HG03097 (cell line): Measurements from ENCODE around the gene DOCK4.
"Not testable (repeated sequence)": the region's sequence is repeated elsewhere in the genome, so short reads cannot be mapped to it uniquely, and the experiment has no call there.

Source experiments
- ATAC-seq: cut with Tn5 transposase; IDR thresholded peaks from one replicate; pipeline ENCODE4 v1.9.1; 2021; ENCODE audit not compliant: unreplicated experiment, low FRiP score

DOCK4 gene, protein sequence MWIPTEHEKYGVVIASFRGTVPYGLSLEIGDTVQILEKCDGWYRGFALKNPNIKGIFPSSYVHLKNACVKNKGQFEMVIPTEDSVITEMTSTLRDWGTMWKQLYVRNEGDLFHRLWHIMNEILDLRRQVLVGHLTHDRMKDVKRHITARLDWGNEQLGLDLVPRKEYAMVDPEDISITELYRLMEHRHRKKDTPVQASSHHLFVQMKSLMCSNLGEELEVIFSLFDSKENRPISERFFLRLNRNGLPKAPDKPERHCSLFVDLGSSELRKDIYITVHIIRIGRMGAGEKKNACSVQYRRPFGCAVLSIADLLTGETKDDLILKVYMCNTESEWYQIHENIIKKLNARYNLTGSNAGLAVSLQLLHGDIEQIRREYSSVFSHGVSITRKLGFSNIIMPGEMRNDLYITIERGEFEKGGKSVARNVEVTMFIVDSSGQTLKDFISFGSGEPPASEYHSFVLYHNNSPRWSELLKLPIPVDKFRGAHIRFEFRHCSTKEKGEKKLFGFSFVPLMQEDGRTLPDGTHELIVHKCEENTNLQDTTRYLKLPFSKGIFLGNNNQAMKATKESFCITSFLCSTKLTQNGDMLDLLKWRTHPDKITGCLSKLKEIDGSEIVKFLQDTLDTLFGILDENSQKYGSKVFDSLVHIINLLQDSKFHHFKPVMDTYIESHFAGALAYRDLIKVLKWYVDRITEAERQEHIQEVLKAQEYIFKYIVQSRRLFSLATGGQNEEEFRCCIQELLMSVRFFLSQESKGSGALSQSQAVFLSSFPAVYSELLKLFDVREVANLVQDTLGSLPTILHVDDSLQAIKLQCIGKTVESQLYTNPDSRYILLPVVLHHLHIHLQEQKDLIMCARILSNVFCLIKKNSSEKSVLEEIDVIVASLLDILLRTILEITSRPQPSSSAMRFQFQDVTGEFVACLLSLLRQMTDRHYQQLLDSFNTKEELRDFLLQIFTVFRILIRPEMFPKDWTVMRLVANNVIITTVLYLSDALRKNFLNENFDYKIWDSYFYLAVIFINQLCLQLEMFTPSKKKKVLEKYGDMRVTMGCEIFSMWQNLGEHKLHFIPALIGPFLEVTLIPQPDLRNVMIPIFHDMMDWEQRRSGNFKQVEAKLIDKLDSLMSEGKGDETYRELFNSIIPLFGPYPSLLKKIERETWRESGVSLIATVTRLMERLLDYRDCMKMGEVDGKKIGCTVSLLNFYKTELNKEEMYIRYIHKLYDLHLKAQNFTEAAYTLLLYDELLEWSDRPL (N-terminal part only)

DNA sequence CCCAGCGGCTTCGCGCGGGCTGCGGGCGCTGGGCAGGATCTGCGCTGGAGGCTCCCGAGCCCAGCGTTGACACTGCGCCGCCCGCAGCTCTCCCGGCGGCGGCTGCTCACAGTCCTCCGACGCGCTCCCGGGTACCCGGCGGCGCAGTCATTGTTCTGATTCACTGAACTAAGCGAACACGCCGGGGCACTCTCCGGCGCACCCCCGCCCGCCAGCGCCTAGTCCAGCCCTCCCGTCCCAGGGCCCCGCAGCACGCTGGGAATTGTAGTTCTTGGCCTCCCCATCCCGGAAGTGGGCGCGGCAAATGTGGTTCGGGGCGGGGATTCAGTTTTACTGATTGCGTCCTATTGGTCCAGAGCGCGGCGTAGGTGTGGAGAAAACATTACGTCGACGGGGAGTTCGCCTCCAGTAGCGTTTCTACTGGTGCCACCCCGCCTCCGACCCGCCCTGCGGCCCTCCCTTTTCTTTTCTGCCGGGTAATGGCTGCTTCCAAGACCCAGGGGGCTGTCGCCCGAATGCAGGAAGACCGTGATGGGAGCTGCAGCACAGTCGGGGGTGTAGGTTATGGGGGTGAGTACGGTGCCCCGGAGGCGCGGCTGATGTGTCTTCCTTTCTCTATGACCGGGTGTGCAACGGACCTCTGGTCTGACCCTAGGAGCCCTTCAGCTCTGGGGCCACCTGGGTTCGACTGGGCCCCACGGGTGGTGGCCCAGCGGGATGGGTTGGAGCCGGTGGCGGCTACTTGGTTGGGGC, at the start of gene DOCK4, which contains the start of gene ZNF277:
TSS of gene DOCK4 (minus strand) at position 162 of the 753 bp plus-strand sequence. CDS start 261 bp downstream, outside the sequence.
TSS of gene ZNF277 (plus strand) at position 458 of the 753 bp plus-strand sequence. CDS start at position 480, 22 bp downstream.
- ATAC-seq: peak; percentile 93

DNA sequence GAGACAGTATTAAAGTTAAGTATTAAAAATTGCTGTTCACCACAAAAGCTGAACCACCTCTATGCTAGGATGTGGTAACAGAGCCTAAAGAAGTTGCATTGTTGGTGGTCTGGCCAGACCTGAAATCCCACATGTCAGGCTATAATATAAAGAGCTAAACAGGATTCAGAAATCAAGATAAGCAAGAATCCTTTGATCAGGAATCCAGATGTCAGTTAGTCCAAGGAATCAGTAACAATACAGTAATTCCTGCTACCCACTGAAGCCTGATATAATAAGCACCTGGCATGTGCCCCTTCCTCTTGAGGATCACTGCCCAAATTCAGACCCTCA, 49.2 kb upstream of the DOCK4 start:
- no peak for ATAC-seq

DNA sequence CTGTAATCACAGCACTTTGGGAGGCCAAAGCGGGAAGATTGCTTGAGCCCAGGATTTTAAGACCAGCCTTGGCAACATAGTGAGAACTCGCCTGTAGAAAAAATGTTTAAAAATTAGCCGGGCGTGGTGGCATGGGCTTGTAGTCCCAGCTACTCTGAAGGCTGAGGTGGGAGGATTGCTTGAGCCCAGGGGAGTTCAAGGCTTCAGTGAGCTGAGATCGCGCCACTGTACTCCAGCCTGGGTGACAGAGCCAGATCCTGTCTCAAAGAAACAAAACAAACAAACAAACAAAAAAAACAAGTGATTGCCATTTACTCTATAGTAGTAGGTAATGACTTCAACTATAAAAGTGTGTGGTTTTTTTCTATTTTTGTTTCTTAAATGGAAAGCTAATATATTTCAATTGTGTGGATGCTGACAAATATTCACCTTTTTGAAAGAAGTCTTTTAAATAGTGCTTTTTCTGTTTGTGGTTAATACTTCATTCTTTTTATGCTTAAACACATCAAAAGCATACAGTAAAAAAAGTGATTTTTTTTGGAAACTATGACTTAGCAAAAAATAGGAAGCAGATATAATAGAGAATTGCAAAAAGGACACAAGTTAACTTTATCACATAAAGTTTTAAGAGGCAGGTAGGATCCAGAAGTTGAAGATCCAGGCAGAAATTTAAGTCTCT, 48.6 kb upstream of the DOCK4 start:
- ATAC-seq: no peak

DNA sequence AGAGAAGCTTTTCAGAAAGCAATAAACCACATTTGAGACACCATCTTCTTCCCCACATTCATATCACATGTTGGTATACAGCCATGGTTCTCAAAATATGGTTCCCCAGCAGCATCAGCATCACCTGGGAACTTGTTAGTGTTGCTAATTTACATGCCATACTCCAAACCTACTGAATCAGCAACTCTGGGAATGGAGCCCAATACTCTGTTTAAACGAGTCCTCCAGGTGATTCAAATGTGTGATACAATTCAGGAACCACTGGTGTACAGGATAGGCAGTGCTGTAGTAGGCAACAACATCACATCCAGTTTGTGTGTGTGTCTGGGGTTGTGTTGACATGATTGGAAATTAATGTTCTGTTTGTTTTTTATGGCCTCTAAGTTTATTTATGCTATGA, 48.0 kb upstream of the DOCK4 start:
- ATAC-seq: no peak

DNA sequence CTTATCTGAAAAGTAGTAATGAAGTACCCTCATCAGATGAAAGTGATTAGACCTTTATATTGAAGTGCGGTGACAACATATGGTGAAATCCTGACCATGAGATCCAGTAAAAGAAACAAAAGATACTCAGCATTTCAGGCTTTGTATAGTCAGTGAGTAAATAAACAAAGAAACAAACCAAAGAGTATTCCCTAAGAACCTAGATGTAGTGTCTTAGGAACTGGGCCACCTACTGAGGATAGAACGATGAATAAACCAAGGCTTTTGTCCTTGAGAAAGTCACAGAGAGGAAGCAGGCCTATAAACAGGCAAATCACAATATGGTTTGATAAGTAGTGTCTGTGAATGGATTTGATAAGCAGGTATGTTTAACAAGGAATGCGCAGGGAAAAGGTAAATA, 46.5 kb upstream of the DOCK4 start:
- no peak for ATAC-seq

DNA sequence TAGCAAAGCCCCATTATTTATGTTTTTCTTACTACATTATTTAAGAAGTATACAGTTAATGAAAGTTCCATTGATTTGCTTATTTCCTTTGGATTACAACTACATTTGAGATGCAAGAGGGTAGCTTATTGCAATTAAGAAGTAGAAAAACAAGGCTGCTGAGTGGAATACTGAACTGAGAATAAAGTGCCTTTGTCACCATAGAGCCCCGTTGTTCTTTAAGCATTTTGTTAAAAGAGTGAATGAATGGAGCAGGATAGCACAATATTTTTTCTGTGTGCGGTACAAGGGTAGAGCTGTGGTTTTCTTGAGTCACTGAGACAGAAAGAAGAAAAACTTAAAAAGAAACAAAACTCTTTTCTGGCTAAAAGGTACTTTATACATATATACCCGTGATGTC, 45.9 kb upstream of the DOCK4 start:
- ATAC-seq: no peak

DNA sequence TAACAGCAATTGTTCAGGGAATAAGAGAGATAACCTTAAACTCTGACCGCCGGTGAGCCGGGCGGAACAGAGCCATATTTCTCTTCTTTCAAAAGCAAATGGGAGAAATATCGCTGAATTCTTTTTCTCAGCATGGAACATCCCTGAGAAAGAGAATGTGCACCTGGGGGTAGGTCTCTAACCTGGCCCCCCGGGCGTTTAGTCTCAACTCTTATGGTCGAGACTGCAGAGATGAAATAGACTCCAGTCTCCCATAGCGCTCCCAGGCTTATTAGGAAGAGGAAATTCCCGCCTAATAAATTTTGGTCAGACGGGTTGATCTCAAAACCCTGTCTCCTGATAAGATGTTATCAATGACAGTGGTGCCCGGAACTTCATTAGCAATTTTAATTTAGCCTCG, 43.8 kb upstream of the DOCK4 start:
- ATAC-seq: not testable (repeated sequence)

DNA sequence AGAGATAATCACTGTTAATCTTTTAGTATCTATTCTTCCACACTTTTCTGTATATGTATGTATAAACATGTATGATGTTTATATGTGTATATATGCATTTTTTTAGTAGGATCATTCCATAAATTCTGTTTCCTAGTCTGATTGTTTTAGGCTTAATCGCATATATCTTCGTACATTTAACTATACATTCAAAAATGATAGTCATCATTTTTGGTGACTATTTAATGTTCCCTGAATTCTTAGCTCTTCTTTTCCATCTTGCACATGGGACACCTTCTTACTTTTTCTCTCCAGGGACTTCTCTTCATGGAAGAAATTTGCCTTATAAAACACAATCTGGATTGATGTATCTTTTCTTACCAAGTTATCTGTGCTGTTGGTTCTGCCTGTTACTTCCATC, 42.4 kb upstream of the DOCK4 start:
- ATAC-seq: no peak

DNA sequence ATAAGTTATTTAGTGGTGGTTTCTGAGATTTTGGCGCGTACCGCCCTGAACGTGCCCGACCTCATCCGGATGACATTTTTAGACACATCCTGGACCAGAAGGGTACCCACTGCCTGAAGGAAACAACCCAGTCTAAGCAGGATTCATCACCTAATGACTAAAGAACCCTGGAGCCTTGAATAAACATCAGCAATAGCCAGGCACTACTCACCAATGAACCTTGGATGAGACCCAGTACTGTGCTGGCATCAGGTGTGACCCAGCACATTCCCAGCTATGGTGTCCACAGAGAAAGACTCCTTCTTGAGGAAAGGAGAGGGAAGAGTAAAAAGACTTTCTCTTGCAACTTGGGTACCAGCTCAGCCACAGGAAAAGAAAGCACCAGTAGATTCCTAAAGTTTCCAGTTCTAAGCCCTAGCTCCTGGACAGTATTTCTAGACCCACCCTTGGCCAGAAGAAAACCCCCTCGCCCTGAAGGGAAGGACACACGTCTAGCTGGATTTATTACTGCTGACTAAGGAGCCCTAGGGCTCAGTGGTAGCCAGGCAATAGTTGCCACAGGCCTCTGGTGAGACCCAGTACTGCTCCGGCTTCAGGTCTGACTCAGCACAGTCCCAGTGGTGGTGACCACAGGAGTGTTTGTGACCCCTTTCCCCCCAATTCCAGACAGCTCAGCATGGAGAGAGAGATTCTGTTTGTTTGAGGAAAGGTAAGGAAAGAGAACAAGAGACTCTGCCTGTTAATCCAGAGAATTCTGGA, 32.8 kb upstream of the DOCK4 start:
- ATAC-seq: no peak

DNA sequence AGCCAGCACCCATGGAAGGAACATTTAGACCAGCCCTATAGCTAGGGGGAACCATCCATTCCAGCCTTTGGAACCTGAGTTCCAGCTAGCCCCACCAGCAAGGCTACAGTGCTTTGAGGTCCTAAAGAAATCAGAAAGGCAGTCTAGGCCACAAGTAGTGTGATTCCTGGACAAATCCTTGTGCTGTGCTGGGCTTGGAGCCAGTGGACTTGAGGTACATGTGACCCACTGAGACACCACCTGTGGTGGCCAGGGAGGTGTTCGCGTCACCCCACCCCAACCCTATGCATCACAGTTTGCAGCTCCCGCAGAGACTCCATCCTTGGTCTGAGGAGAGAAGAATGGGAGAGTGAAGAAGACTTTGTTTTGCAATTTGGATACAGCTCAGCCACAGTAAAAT, 32.1 kb upstream of the DOCK4 start:
- no peak for ATAC-seq

DNA sequence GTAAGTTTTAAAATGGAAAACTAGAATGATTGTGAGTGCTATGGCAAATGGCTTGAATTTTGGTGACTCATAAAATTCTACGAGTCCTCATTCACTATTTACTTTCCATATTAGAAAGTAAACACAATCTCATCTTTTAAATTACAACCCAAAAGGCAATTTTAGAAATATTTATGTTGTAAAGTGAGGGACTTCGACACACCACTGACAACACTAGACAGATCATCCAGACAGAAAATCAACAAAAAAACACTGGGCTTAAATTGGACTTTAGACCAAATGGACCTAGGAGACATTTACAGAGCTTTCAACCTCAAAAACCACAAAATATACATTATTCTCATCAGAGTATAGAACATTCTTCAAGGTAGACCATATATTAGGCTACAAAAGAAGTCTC, 30.4 kb upstream of the DOCK4 start:
- no peak for ATAC-seq

DNA sequence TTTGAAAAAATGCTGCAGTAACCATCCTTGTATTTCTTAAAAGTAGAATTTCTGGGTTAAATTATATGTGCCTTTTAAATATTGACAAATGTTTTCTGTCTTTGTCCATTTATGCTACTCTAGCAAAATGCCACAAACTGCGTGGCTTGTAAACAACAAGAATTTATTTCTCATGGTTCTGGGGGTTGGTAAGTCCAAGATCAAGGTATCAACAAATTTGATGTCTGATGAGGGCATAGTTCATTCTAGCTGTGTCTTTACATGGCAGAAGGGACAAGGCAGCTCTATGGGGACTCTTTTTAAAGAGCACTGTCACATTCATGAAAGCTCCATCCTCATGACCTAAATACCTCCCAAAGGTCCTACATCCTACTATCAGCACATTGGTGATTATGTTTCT, 27.9 kb upstream of the DOCK4 start:
- no peak for ATAC-seq

DNA sequence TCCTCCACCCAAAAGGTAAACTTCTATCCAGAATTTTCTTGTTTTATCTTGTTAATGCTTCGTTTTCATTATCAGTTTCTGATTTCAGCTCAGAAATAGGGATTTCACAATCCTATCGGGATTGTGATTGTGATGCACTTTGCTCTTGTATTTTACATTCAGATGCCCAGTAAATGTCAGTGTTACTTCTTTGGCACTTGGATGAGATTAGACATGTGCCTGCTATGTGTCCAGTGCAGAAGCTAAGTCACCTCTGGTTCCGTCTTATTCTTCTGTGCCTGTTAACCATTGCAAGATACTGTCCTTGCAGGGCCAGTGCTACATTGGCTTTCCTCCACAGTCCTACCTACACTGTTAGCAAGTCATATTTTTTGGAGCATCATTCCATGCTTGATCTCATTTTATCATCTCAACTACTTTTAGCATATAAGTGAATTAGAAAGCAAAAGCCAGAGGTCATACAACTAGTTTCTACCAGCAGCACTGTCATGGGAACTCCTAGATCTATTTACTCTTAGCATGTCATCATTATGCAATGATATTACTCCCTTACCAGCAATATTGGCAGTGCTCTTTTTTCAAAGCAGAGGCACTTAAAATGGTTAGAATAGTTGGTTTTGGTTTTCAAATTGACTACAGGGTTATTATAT, 27.0 kb upstream of the DOCK4 start:
- ATAC-seq: no peak

DNA sequence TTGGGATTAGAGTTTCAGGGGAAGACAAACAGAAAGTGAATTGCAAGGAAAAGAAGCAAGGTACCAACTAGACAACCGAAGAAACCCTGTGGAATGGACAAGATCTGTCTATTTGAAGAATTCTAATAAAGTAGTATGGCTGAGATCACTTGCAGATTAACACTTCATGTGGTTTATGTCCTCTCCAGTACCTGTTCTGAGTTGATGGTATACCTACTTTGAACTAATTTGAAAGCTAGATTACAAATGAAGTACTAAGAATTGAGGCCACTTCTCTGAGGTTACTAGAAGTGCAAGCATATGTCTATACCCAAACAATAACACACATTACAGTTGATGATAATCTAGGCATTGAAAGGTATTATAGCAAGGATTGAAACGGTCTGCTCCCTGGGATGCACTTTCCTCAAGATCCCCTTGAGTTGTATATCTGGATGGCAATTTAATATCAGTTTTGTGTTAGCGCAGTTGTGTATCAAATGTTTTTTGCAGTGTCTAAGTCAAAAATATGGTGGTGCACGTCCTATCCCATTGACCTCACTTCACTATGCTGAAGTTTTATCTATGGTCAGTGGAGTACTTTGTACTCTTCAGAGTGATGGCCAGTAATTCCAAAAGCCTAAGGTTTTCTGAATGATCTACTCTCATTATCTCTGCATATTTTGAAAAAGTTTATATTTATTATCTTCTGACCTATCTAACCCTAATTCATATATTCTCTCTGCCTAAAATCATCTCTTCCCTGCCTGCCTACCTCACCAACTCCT, 26.2 kb upstream of the DOCK4 start:
- ATAC-seq: no peak

DNA sequence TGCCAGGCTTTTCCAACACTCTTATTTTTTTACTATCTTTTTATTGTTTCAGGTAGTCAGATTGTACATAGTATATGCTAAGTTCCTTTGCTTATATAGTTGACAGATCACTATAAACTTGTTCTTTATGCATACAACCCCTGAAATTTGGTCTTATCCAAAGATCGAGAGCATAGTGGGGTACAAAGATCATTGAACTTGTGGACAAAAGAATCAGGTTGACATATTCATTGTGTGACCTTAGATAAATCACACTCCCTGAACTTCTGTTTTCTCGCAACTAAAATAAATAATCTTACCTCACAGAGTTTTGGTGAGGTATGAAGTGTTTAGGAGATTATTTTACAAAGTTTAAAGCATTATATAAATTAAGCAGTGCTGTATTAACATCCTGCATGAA, 22.4 kb upstream of the DOCK4 start:
- no peak for ATAC-seq

DNA sequence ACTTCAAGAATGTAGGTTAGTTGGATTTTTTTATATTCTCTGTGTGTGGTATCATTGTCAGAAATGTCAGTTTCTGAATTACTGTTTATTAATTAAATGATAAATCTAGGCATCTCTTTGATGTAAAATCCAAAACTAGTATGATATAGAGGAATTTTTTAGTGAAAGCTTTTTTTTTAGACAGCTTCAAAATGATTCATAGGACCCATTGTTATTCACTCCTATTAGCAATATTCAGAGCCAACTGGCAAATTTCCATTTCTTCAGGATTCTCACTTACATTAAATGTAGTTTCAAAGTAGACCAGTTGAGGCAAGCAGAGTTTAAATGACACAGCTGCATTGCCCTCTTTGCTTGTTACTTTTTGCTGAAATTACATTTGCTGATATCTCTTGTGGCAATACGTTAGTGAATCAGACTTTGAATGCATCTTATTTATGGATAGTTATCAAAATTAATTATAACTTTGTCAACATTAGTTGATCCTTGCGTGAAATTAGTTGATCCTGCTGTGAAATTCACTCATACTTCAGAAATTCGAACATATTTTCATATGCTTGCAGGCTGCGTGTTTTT, 20.6 kb upstream of the DOCK4 start:
- ATAC-seq: no peak

DNA sequence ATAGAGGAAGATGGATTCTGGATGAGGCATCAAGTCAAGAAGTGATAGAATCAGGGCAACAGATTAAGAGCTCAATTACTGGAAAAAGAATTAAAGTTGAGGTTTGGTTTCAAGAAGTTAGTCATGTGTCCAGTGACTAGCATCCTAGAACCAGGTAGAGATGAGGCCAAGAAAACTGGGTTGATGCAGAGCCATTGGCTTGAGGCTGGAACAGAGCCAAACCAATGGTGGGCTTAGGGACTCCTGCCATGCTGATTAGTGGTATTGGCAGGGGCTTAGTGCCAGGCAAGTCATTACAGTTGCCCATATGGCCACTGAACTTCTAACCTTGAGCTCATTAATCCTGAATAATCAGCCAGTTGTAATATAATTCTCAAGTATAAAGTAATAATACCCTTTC, 18.8 kb upstream of the DOCK4 start:
- ATAC-seq: no peak
